ENCODE measurements around the gene MAMDC2. TPM values are rescaled to one million over a fixed set of nuclear protein-coding genes. Genes with fewer than 3 reads are reported as not detected.

Gene MAMDC2
- total and polyA plus RNA-seq, 2 of the 8 experiments (the other 6 are each of a cell fraction or from before 2014, with no cell fraction given) = 6.1 to 15.4 TPM

DNA sequence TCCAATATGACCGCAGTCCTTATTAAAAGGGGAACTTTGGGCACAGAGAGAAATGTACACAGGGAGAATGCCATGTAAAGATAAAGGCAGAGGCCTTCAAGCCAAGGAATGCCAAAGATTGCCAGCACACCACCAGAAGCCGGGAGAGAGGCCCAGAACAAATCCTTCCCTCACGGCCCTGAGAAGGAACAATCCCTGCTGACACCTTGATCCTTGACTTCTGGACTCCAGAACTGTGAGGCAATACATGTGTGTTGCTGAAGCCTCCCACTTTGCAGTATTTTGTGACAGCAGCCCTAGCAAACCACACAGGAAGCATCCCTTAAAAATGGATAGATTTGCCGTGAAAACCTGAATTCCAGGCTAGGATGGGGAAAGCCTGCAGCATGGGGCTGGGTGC is 80.0 kb downstream of the MAMDC2 start:
- no peak overlapping the region for H3K4ac ChIP-seq (replicated peaks; ENCODE audit: insufficient read length, low read depth, low read length)
- no peak overlapping the region for H2BK5ac ChIP-seq (ENCODE audit: low read depth, low read length)
- H2BK20ac ChIP-seq (ENCODE audit: low read length) = no peak overlapping the region
- H4K8ac ChIP-seq (ENCODE audit: extremely low read depth, insufficient read depth, low read length) = no peak overlapping the region
- no peaks in the 10 kb centered on the region for H3K79me2 ChIP-seq (ENCODE audit: control insufficient read depth in 1 of 2, insufficient read depth in 2 of 2, low read length in 2 of 2)
- H3K14ac ChIP-seq (ENCODE audit: insufficient read length) = no peak overlapping the region
- no peak overlapping the region for H3K18ac ChIP-seq (ENCODE audit: extremely low read depth, low read length)
- H3K36me3 ChIP-seq (ENCODE audit: control insufficient read depth in 2 of 4, insufficient read depth in 4 of 4, low read length in 3 of 4) = peaks cover 0 to 2% (median 0%) of the 10 kb centered on the region in 4 experiments; a peak in 1 of 8 replicates
- no peak overlapping the region for H2AFZ ChIP-seq (ENCODE audit: low read length)
- no peak overlapping the region for H3K9ac ChIP-seq (replicated peaks in 1 of 4; ENCODE audit: extremely low read depth in 1 of 4, low read depth in 3 of 4, low read length in 3 of 4)
- H2AK5ac ChIP-seq (ENCODE audit: low read depth, low read length) = no peak overlapping the region
- 93% methylated on average over 4 of the region's 4 CpGs; no CpG with 5 or more reads in 1 of the 2 experiments for WGBS, 2 experiments (ENCODE audit: extremely low coverage in 1 of 2, insufficient coverage in 1 of 2, insufficient read length in 1 of 2, insufficient replicate concordance in 2 of 2, low coverage in 1 of 2, low lambda C conversion rate in 2 of 2, missing lambda C conversion rate in 1 of 2)
- H3K9me3 ChIP-seq (ENCODE audit: insufficient read depth in 2 of 2, low read depth in 1 of 2, low read length in 1 of 2) = no peaks in the 10 kb centered on the region
- no peaks in the 10 kb centered on the region for H3K23me2 ChIP-seq (ENCODE audit: low read depth, low read length)
- H2BK12ac ChIP-seq (ENCODE audit: low read depth, low read length) = no peak overlapping the region
- ChIA-PET CTCF (ENCODE audit: partially characterized antibody) (interaction anchor here (0.6 to 13.1 kb wide), 4 partner anchors 12 to 106 kb away, joined by 3 to 113 read pairs (median 11); no protein-coding TSS in a partner anchor), POLR2A (ENCODE audit: partially characterized antibody) (no interaction called here)
- no peak overlapping the region for H4K91ac ChIP-seq (replicated peaks; ENCODE audit: insufficient read length, low read length)
- no peak overlapping the region for H3K56ac ChIP-seq (replicated peaks; ENCODE audit: insufficient read length, low read depth, low read length)
- peaks cover 0 to 6% (median 0%) of the 10 kb centered on the region in 4 experiments; a peak in 1 of 7 replicates for H3K4me1 ChIP-seq (replicated peaks in 1 of 4; ENCODE audit: control insufficient read depth in 3 of 4, insufficient read depth in 4 of 4, low read length in 3 of 4)
- peaks cover 0 to 3% of the 10 kb centered on the region in 2 experiments for H4K20me1 ChIP-seq (replicated peaks in 1 of 2; ENCODE audit: control insufficient read depth in 1 of 2, insufficient read depth in 2 of 2, low read length in 2 of 2)
- H3K27me3 ChIP-seq (replicated peaks in 1 of 4; ENCODE audit: control insufficient read depth in 3 of 4, extremely low read depth in 1 of 4, insufficient read depth in 3 of 4, low read length in 3 of 4) = no peaks in the 10 kb centered on the region
- H3K23ac ChIP-seq (ENCODE audit: insufficient read length) = no peak overlapping the region
- H3K27ac ChIP-seq (ENCODE audit: low read depth, low read length) = no peak overlapping the region
- H3K4me2 ChIP-seq (ENCODE audit: insufficient read depth in 1 of 2, low read depth in 2 of 2, low read length in 2 of 2) = no peak overlapping the region
- no peak overlapping the region for H3K4me3 ChIP-seq (ENCODE audit: extremely low read depth in 1 of 4, insufficient read depth in 2 of 4, low read depth in 3 of 4, low read length in 4 of 4)
- DNase-seq (ENCODE audit: low read depth in 1 of 2, low spot score in 2 of 2) (no peak), FAIRE-seq (no peak)
- no peak overlapping the region for H2BK120ac ChIP-seq (replicated peaks; ENCODE audit: low read depth, low read length)
- no peak overlapping the region for H2BK15ac ChIP-seq (ENCODE audit: low read length)
- TF ChIP-seq CHD1 (IDR thresholded peaks at IDR 0.05; ENCODE audit: low read depth, low read length) (no peak), SP2 (IDR thresholded peaks at IDR 0.05; ENCODE audit: low read length) (no peak), EP300 (IDR thresholded peaks at IDR 0.05; ENCODE audit: borderline replicate concordance in 1 of 2, low read depth in 2 of 2, low read length in 2 of 2) (no peak), TCF12 (IDR thresholded peaks at IDR 0.05; ENCODE audit: low read depth, low read length) (no peak), POLR2A (IDR thresholded peaks at IDR 0.05; ENCODE audit: control extremely low read depth in 1 of 2, low read depth in 2 of 2, low read length in 2 of 2) (no peak), CBX5 (IDR thresholded peaks at IDR 0.05; ENCODE audit: low read depth, low read length) (no peak), GTF2F1 (IDR thresholded peaks at IDR 0.05; ENCODE audit: borderline replicate concordance, low read depth, low read length) (no peak), MAX (IDR thresholded peaks at IDR 0.05) (no peak), SP1 (IDR thresholded peaks at IDR 0.05; ENCODE audit: low read depth, low read length) (no peak), CTBP2 (IDR thresholded peaks at IDR 0.05; ENCODE audit: borderline replicate concordance, insufficient read depth, insufficient read length, low read length) (no peak), RBBP5 (IDR thresholded peaks at IDR 0.05; ENCODE audit: borderline replicate concordance, low read depth, low read length) (no peak), BRCA1 (IDR thresholded peaks at IDR 0.05; ENCODE audit: low read depth, low read length) (no peak), CEBPB (IDR thresholded peaks at IDR 0.05; ENCODE audit: low read depth, low read length) (no peak)
- no peak overlapping the region for H4K5ac ChIP-seq (ENCODE audit: insufficient read length, low read depth, low read length)
- no peaks in the 10 kb centered on the region for H3K79me1 ChIP-seq (ENCODE audit: low read depth, low read length)

Data from H1 (cell line).